GM18498 (cell line): ENCODE measurements around the gene RAC2.

Source experiments
- ATAC-seq: cut with Tn5 transposase; IDR thresholded peaks from one replicate; pipeline ENCODE4 v1.9.1; 2021; ENCODE audit warnings: mild to moderate bottlenecking, moderate library complexity; ENCODE audit not compliant: unreplicated experiment

The RAC2 gene

GRCh38 chr22:37192741-37193140, 51.3 kb downstream of the RAC2 start:
- no peak for ATAC-seq

- ATAC-seq = no peak
Observed at GRCh38 chr22:37192204-37192603, 51.9 kb downstream of the RAC2 start.

- no peak for ATAC-seq
Observed at GRCh38 chr22:37190262-37190780, 53.7 kb downstream of the RAC2 start.

- no peak for ATAC-seq
Observed at GRCh38 chr22:37188901-37189466, 55.1 kb downstream of the RAC2 start.

- ATAC-seq = no peak
Observed at GRCh38 chr22:37187891-37188761, 55.9 kb downstream of the RAC2 start, which contains the start of gene C1QTNF6. Gene C1QTNF6, minus strand, starts transcription at chr22:37188247. Its CDS starts 34 bp downstream, at chr22:37188213.

- ATAC-seq = no peak
Observed at GRCh38 chr22:37187552-37187890, 56.5 kb downstream of the RAC2 start.

GRCh38 chr22:37186997-37187522, 57.0 kb downstream of the RAC2 start:
- ATAC-seq = no peak

- ATAC-seq = peak; percentile 67
Observed at GRCh38 chr22:37186228-37186996, 57.7 kb downstream of the RAC2 start.

GRCh38 chr22:37185646-37186227, 58.3 kb downstream of the RAC2 start:
- ATAC-seq = no peak

- ATAC-seq = no peak
Observed at GRCh38 chr22:37184816-37185541, 59.1 kb downstream of the RAC2 start.

GRCh38 chr22:37184380-37184755, 59.7 kb downstream of the RAC2 start:
- ATAC-seq = no peak

GRCh38 chr22:37183432-37184379, 60.4 kb downstream of the RAC2 start:
- no peak for ATAC-seq

GRCh38 chr22:37182949-37183245, 61.2 kb downstream of the RAC2 start:
- no peak for ATAC-seq

- no peak for ATAC-seq
Observed at GRCh38 chr22:37182101-37182948, 61.7 kb downstream of the RAC2 start.

- no peak for ATAC-seq
Observed at GRCh38 chr22:37181681-37182080, 62.4 kb downstream of the RAC2 start.

GRCh38 chr22:37180531-37181231, 63.4 kb downstream of the RAC2 start:
- ATAC-seq = no peak

GRCh38 chr22:37179622-37180420, 64.2 kb downstream of the RAC2 start:
- ATAC-seq = no peak
